ELR (cell line): ENCODE results near the gene MYMK.

ENCODE experiments used
- DNase-seq: peaks from one replicate; pipeline ENCODE4 v3.0.0-alpha.2; 2015; ENCODE audit warnings: low read depth

Gene MYMK

GRCh38 chr9:133518706-133519449, 5.9 kb downstream of the MYMK start:
- DNase-seq, result no peak

GRCh38 chr9:133518200-133518599, 6.6 kb downstream of the MYMK start:
- no peak for DNase-seq

- DNase-seq, result no peak
Observed at GRCh38 chr9:133517711-133518110, 7.0 kb downstream of the MYMK start.

- no peak for DNase-seq
Observed at GRCh38 chr9:133516961-133517350, 7.8 kb downstream of the MYMK start.

- no peak for DNase-seq
Observed at GRCh38 chr9:133516256-133516960, 8.4 kb downstream of the MYMK start.

GRCh38 chr9:133515615-133516255, 9.0 kb downstream of the MYMK start:
- no peak for DNase-seq

GRCh38 chr9:133515240-133515610, 9.5 kb downstream of the MYMK start:
- no peak for DNase-seq

GRCh38 chr9:133514460-133515239, 10.1 kb downstream of the MYMK start:
- no peak for DNase-seq

GRCh38 chr9:133513214-133514100, 11.3 kb downstream of the MYMK start:
- DNase-seq, result no peak

GRCh38 chr9:133512253-133513213, 12.2 kb downstream of the MYMK start:
- no peak for DNase-seq

GRCh38 chr9:133511607-133512006, 13.2 kb downstream of the MYMK start:
- DNase-seq, result no peak

- DNase-seq, result no peak
Observed at GRCh38 chr9:133510926-133511505, 13.7 kb downstream of the MYMK start.

- DNase-seq, result peak; percentile 33
Observed at GRCh38 chr9:133509179-133510083, 15.3 kb downstream of the MYMK start.

GRCh38 chr9:133508046-133508445, 16.7 kb downstream of the MYMK start:
- DNase-seq, result no peak

GRCh38 chr9:133507246-133507965, 17.4 kb downstream of the MYMK start:
- DNase-seq, result no peak

GRCh38 chr9:133506653-133507038, 18.1 kb downstream of the MYMK start:
- peak; percentile 97 for DNase-seq

GRCh38 chr9:133505901-133506652, 18.7 kb downstream of the MYMK start:
- DNase-seq, result no peak
